Measurements from ENCODE around the gene SPRYD4.
"Not testable (repeated sequence)": the region's sequence is repeated elsewhere in the genome, so short reads cannot be mapped to it uniquely, and the experiment has no call there.

DNA sequence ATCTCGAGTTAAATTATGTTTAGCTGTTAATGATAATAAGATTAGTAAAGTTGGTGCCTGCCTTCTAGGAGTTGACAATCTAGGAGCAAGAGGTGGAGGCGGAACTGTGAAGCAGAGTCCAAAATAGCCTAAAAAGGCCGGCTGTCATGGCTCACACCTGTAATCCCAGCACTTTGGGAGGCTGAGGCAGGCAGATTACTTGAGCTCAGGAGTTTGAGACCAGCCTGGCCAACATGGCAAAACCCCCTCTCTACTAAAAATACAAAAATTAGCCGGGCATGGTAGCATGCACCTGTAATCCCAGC lies 45.6 kb downstream of the SPRYD4 start:
- TF ChIP-seq, protein P1, sequence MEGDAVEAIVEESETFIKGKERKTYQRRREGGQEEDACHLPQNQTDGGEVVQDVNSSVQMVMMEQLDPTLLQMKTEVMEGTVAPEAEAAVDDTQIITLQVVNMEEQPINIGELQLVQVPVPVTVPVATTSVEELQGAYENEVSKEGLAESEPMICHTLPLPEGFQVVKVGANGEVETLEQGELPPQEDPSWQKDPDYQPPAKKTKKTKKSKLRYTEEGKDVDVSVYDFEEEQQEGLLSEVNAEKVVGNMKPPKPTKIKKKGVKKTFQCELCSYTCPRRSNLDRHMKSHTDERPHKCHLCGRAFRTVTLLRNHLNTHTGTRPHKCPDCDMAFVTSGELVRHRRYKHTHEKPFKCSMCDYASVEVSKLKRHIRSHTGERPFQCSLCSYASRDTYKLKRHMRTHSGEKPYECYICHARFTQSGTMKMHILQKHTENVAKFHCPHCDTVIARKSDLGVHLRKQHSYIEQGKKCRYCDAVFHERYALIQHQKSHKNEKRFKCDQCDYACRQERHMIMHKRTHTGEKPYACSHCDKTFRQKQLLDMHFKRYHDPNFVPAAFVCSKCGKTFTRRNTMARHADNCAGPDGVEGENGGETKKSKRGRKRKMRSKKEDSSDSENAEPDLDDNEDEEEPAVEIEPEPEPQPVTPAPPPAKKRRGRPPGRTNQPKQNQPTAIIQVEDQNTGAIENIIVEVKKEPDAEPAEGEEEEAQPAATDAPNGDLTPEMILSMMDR (IDR thresholded peaks at IDR 0.05) = not testable (repeated sequence)
- TF ChIP-seq POLR2A (IDR thresholded peaks at IDR 0.05) = not testable (repeated sequence)

All from thyroid gland (tissue), 4 donors.